ENCODE results near the gene OPRD1. TPM values are rescaled to one million over a fixed set of nuclear protein-coding genes. Genes with fewer than 3 reads are reported as not detected.

Gene OPRD1
- total RNA-seq, 4 donors from 2014 or later: under 0.01 TPM; not detected in 3

- in situ Hi-C loops (cut with MboI; ENCODE audit: low pct_ligation_motif_present in 1 of 4, low pct_unique_long_range_greater_than_20kb in 1 of 4, low sequenced_read_pairs in 3 of 4): loop anchor here (5.0 to 25.0 kb wide), 5 partner anchors 150 to 370 kb away; partner anchors contain the start of gene RCC1 (in 1 of the 4)
- Histone ChIP-seq H3K4me1 (peaks cover 14 to 40% (median 20%) of the 10 kb centered on the region in 4 donors), H3K4me3 (no peak overlapping the region), H3K27ac (peak overlapping the region in 1 of 4 donors; percentile 50), H3K36me3 (no peaks in the 10 kb centered on the region), H3K9me3 (no peaks in the 10 kb centered on the region), H3K27me3 (no peaks in the 10 kb centered on the region)
- TF ChIP-seq EP300 (IDR thresholded peaks at IDR 0.05; ENCODE audit: low read depth) (no peak), POLR2A (IDR thresholded peaks at IDR 0.05) (no peak), POLR2AphosphoS5 (IDR thresholded peaks at IDR 0.05) (peak in 1 of 3 donors; percentile 55), CTCF (IDR thresholded peaks at IDR 0.05) (peak; percentile 84 to 96 (median 89))
- WGBS, 2 donors (ENCODE audit: low coverage in 1 of 2): 28% methylated on average over 13 of the region's 13 CpGs; no CpG with 5 or more reads in 1 of the 2 donors
- DNase-seq: peak; percentile 91
- intact Hi-C loops (cut with DNase I; ENCODE audit: low total_unique reads): loop anchor here (2.0 to 10.0 kb wide), 2 partner anchors 243 to 321 kb away; partner anchors contain the start of gene TMEM200B
Observed at GRCh38 chr1:28882009-28882628, 70.1 kb downstream of the OPRD1 start.

GRCh38 chr1:28883242-28883616, 71.3 kb downstream of the OPRD1 start:
- Histone ChIP-seq H3K9me3 (no peaks in the 10 kb centered on the region), H3K27me3 (no peaks in the 10 kb centered on the region), H3K36me3 (no peaks in the 10 kb centered on the region), H3K4me3 (no peak overlapping the region), H3K4me1 (peaks cover 18 to 46% (median 28%) of the 10 kb centered on the region in 4 donors), H3K27ac (no peak overlapping the region)
- TF ChIP-seq POLR2A (IDR thresholded peaks at IDR 0.05) (no peak), POLR2AphosphoS5 (IDR thresholded peaks at IDR 0.05) (no peak), CTCF (IDR thresholded peaks at IDR 0.05) (no peak), EP300 (IDR thresholded peaks at IDR 0.05; ENCODE audit: low read depth) (no peak)
- in situ Hi-C loops (cut with MboI; ENCODE audit: low pct_ligation_motif_present in 1 of 4, low pct_unique_long_range_greater_than_20kb in 1 of 4, low sequenced_read_pairs in 3 of 4) (loop anchor here (5.0 to 25.0 kb wide), 5 partner anchors 149 to 371 kb away; partner anchors contain the start of gene RCC1 (in 1 of the 4)), intact Hi-C loops (cut with DNase I; ENCODE audit: low total_unique reads) (loop anchor here (2.0 to 10.0 kb wide), 2 partner anchors 242 to 320 kb away; partner anchors contain the start of gene TMEM200B)
- 93 to 100% methylated on average over 1 of the region's 1 CpG for WGBS, 2 donors (ENCODE audit: low coverage in 1 of 2)
- no peak for DNase-seq

GRCh38 chr1:28885472-28885877, 73.5 kb downstream of the OPRD1 start:
- Histone ChIP-seq H3K27ac (peak overlapping the region; percentile 17 to 87 (median 86)), H3K27me3 (no peaks in the 10 kb centered on the region), H3K9me3 (no peaks in the 10 kb centered on the region), H3K4me1 (peaks cover 20 to 49% (median 31%) of the 10 kb centered on the region in 4 donors), H3K4me3 (no peak overlapping the region), H3K36me3 (no peaks in the 10 kb centered on the region)
- TF ChIP-seq CTCF (IDR thresholded peaks at IDR 0.05): no peak
- TF ChIP-seq POLR2A (IDR thresholded peaks at IDR 0.05): no peak
- TF ChIP-seq EP300 (IDR thresholded peaks at IDR 0.05; ENCODE audit: low read depth): no peak
- no peak for TF ChIP-seq POLR2AphosphoS5 (IDR thresholded peaks at IDR 0.05)
- intact Hi-C loops (cut with DNase I; ENCODE audit: low total_unique reads): loop anchor here (10.0 kb wide), 1 partner anchor 239 kb away; the partner anchor contains the start of gene TMEM200B
- in situ Hi-C loops (cut with MboI; ENCODE audit: low pct_ligation_motif_present in 1 of 4, low pct_unique_long_range_greater_than_20kb in 1 of 4, low sequenced_read_pairs in 3 of 4): loop anchor here in 3 of 4 donors (10.0 to 25.0 kb wide), 3 partner anchors 149 to 373 kb away; partner anchors contain the start of gene RCC1 (in 1 of the 3)
- WGBS, 2 donors (ENCODE audit: low coverage in 1 of 2): 77% methylated on average over 7 of the region's 7 CpGs; no CpG with 5 or more reads in 1 of the 2 donors
- DNase-seq: no peak

GRCh38 chr1:28885977-28886730, 74.2 kb downstream of the OPRD1 start:
- Histone ChIP-seq H3K9me3 (no peaks in the 10 kb centered on the region), H3K4me1 (peaks cover 20 to 49% (median 31%) of the 10 kb centered on the region in 4 donors), H3K4me3 (peak overlapping the region in 3 of 4 donors; percentile 86 to 97 (median 92)), H3K36me3 (no peaks in the 10 kb centered on the region), H3K27ac (peak overlapping the region; percentile 84 to 87 (median 86)), H3K27me3 (no peaks in the 10 kb centered on the region)
- no peak for TF ChIP-seq CTCF (IDR thresholded peaks at IDR 0.05)
- intact Hi-C loops (cut with DNase I; ENCODE audit: low total_unique reads): loop anchor here (10.0 kb wide), 1 partner anchor 239 kb away; the partner anchor contains the start of gene TMEM200B
- in situ Hi-C loops (cut with MboI; ENCODE audit: low pct_ligation_motif_present in 1 of 4, low pct_unique_long_range_greater_than_20kb in 1 of 4, low sequenced_read_pairs in 3 of 4): loop anchor here in 3 of 4 donors (10.0 to 25.0 kb wide), 3 partner anchors 149 to 374 kb away; partner anchors contain the start of gene RCC1 (in 1 of the 3)
- no peak for DNase-seq
- WGBS, 2 donors (ENCODE audit: low coverage in 1 of 2): 53 to 76% methylated on average over 6 to 17 of the region's 17 CpGs

Measured in transverse colon (tissue), 4 donors.